SK-N-SH (cell line): ENCODE measurements around the gene LIPM. TPM values are rescaled to one million over a fixed set of nuclear protein-coding genes. Genes with fewer than 3 reads are reported as not detected.

Experiments used
- CTCF ChIA-PET: fragments of 300-600, 350-600 bp; formaldehyde crosslinking; extraction: SDS; loops from one replicate; lab custom pipeline; 2021; lab: Yijun Ruan, JAX
- POLR2A ChIA-PET: fragments of 350-600 bp; sonication (Branson Sonifier 250); formaldehyde crosslinking; extraction: SDS; loops from one replicate; lab custom pipeline; 2020; ENCODE audit warnings: antibody characterized with exemption, inconsistent platforms; lab: Yijun Ruan, JAX
- DNase-seq: peaks from one replicate; pipeline ENCODE4 v3.0.0; 2012
- H2AFZ ChIP-seq: fragments of 200-600 bp; sonication (generic); 2 replicates; pipeline ENCODE4 v1.8.1; 2016; ENCODE audit warnings: antibody characterized with exemption, mild to moderate bottlenecking, low read depth
- H3F3A ChIP-seq: fragments of 200-600 bp; sonication (generic); replicated peaks from 2 replicates; pipeline ENCODE3; 2016; ENCODE audit warnings: antibody characterized with exemption, mild to moderate bottlenecking; ENCODE audit not compliant: insufficient read depth
- H3K27ac ChIP-seq, 2 experiments: fragments of 200-500 bp in 1 of 2; fragments of 200-600 bp in 1 of 2; sonication (Bioruptor generic) in 1 of 2; sonication (generic), shearing (Covaris generic) in 1 of 2; 2 replicates each; pipeline versions ENCODE4 v1.5.1 to v1.6.1; 2014 to 2016; ENCODE audit warnings: low read depth in 2 of 2, inconsistent platforms in 1 of 2, low read length in 1 of 2, mild to moderate bottlenecking in 1 of 2, mixed read lengths in 1 of 2
- H3K27me3 ChIP-seq: fragments of 200-600 bp; sonication (generic), shearing (Covaris generic); 2 replicates; pipeline ENCODE4 v1.6.1; 2016; ENCODE audit warnings: mixed run types; ENCODE audit not compliant: insufficient read depth
- H3K36me3 ChIP-seq, 2 experiments: fragments of 200-500 bp in 1 of 2; fragments of 200-600 bp in 1 of 2; sonication (Bioruptor generic) in 1 of 2; sonication (generic) in 1 of 2; replicated peaks in 1 of 2; 2 replicates each; pipeline versions ENCODE3 to v1.5.1; 2014 to 2016; ENCODE audit warnings: low read length in 1 of 2, mild to moderate bottlenecking in 1 of 2; ENCODE audit not compliant: insufficient read depth in 2 of 2, control insufficient read depth in 1 of 2
- H3K4me1 ChIP-seq, 2 experiments: fragments of 200-500 bp in 1 of 2; fragments of 200-600 bp in 1 of 2; sonication (Bioruptor generic) in 1 of 2; sonication (generic), shearing (Covaris generic) in 1 of 2; 2 replicates each; pipeline versions ENCODE4 v1.5.1 to v1.6.1; 2014 to 2016; ENCODE audit warnings: low read depth in 1 of 2, low read length in 1 of 2, mixed run types in 1 of 2; ENCODE audit not compliant: insufficient read depth in 2 of 2, control insufficient read depth in 1 of 2
- H3K4me2 ChIP-seq: fragments of 200-600 bp; sonication (generic), shearing (Covaris generic); 2 replicates; pipeline ENCODE4 v1.6.1; 2017; ENCODE audit warnings: mixed run types
- H3K4me3 ChIP-seq, 2 experiments: fragments of 200-500 bp in 1 of 2; fragments of 200-600 bp in 1 of 2; sonication (Bioruptor generic) in 1 of 2; sonication (generic), shearing (Covaris generic) in 1 of 2; 2 replicates each; pipeline versions ENCODE4 v1.5.1 to v1.8.1; 2014 to 2016; ENCODE audit warnings: low read depth in 2 of 2, inconsistent platforms in 1 of 2, low read length in 1 of 2, mild to moderate bottlenecking in 1 of 2, mixed read lengths in 1 of 2, moderate library complexity in 1 of 2
- H3K79me2 ChIP-seq: fragments of 200-600 bp; sonication (generic); 2 replicates; pipeline ENCODE4 v1.8.1; 2017; ENCODE audit warnings: mild to moderate bottlenecking; ENCODE audit not compliant: insufficient read depth
- H3K9ac ChIP-seq: fragments of 200-600 bp; sonication (generic); 2 replicates; pipeline ENCODE4 v1.6.1; 2017; ENCODE audit warnings: mixed run types
- H3K9me2 ChIP-seq: fragments of 200-600 bp; sonication (generic); 2 replicates; pipeline ENCODE4 v1.6.1; 2017; ENCODE audit warnings: mixed run types
- H3K9me3 ChIP-seq: fragments of 200-600 bp; sonication (generic); 2 replicates; pipeline ENCODE4 v1.6.1; 2017; ENCODE audit warnings: mixed run types, mild to moderate bottlenecking, moderate library complexity
- H4K20me1 ChIP-seq: fragments of 200-600 bp; sonication (generic); 2 replicates; pipeline ENCODE4 v1.6.1; 2017; ENCODE audit warnings: mild to moderate bottlenecking, mixed run types; ENCODE audit not compliant: insufficient read depth
- ELF1 ChIP-seq: IDR thresholded peaks from 2 replicates; pipeline ENCODE4 v1.4.0; 2012
- EP300 ChIP-seq, 2 experiments: IDR thresholded peaks; 2 replicates each; pipeline versions ENCODE4 v1.4.0 to v1.6.1; 2012; ENCODE audit warnings: borderline replicate concordance in 1 of 2, low read depth in 1 of 2, low read length in 1 of 2
- FOXJ3 ChIP-seq: sonication (generic); formaldehyde crosslinking; IDR thresholded peaks from 2 replicates; pipeline ENCODE4 v1.5.1; 2020; ENCODE audit warnings: mild to moderate bottlenecking, missing genetic modification reagents
- FOXM1 ChIP-seq: IDR thresholded peaks from 2 replicates; pipeline ENCODE4 v1.4.0; 2012; ENCODE audit warnings: low read depth, mild to moderate bottlenecking
- GATA2 ChIP-seq: sonication (generic); formaldehyde crosslinking; IDR thresholded peaks from 2 replicates; pipeline ENCODE4 v1.5.0; 2020; ENCODE audit warnings: mild to moderate bottlenecking, missing genetic modification reagents
- MEF2A ChIP-seq: IDR thresholded peaks from 2 replicates; pipeline ENCODE4 v1.4.0; 2012; ENCODE audit warnings: low read depth, borderline replicate concordance
- MXI1 ChIP-seq: IDR thresholded peaks from 2 replicates; pipeline ENCODE4 v1.6.1; 2012; ENCODE audit warnings: mild to moderate bottlenecking, low read depth, low read length, improper control_type of control experiment
- POLR2AphosphoS5 ChIP-seq: IDR thresholded peaks from 2 replicates; pipeline ENCODE4 v1.6.1; 2012; ENCODE audit warnings: low read depth, low read length
- REST ChIP-seq: IDR thresholded peaks from 2 replicates; pipeline ENCODE4 v1.6.1; 2012; ENCODE audit warnings: mild to moderate bottlenecking, low read depth, low read length, moderate library complexity
- RXRA ChIP-seq: IDR thresholded peaks from 2 replicates; pipeline ENCODE4 v1.4.0; 2012; ENCODE audit warnings: low read depth, mild to moderate bottlenecking, borderline replicate concordance
- SMC3 ChIP-seq: IDR thresholded peaks from 2 replicates; pipeline ENCODE4 v1.6.1; 2012; ENCODE audit warnings: low read depth, low read length, improper control_type of control experiment
- TAF1 ChIP-seq: IDR thresholded peaks from 2 replicates; pipeline ENCODE4 v1.6.1; 2012; ENCODE audit warnings: low read depth, mild to moderate bottlenecking, low read length, moderate library complexity, borderline replicate concordance
- USF1 ChIP-seq: IDR thresholded peaks from 2 replicates; pipeline ENCODE4 v1.4.0; 2012; ENCODE audit warnings: low read depth, borderline replicate concordance
- USF2 ChIP-seq: fragments of 150-350 bp; IDR thresholded peaks from 2 replicates; pipeline ENCODE4 v1.6.1; 2017; ENCODE audit warnings: antibody characterized with exemption, low read length, low read depth, borderline replicate concordance
- WGBS: methylation state at CpG from one replicate; pipeline ENCODE4 v1.1.6; 2017; ENCODE audit warnings: low lambda C conversion rate; 5-methylcytosine and 5-hydroxymethylcytosine counted together
- polyA plus RNA-seq, 3 experiments: library from polyadenylated mRNA; depleted of rRNA; stranded (reverse); fragments of >200 nt; gene quantifications; 2 replicates each; pipeline ENCODE4 v1.2.3, GENCODE V29; 2012

LIPM gene
- polyA plus RNA-seq, 1 of the 3 experiments (the other 2 are of a cell fraction): not detected

GRCh38 chr10:88762906-88763305, 39.6 kb upstream of the LIPM start:
- WGBS: 90% methylated on average over 1 of the region's 1 CpG
- Histone ChIP-seq H3K4me3 (no peak overlapping the region), H4K20me1 (no peaks in the 10 kb centered on the region), H3K9me2 (no peaks in the 10 kb centered on the region), H2AFZ (0 out of 2 replicates have a peak overlapping the region, but pooled peaks have one; percentile 36), H3K4me2 (no peak overlapping the region), H3K27ac (no peak overlapping the region), H3F3A (no peaks in the 10 kb centered on the region), H3K27me3 (no peaks in the 10 kb centered on the region), H3K9ac (no peak overlapping the region), H3K79me2 (no peaks in the 10 kb centered on the region), H3K9me3 (no peaks in the 10 kb centered on the region), H3K36me3 (no peaks in the 10 kb centered on the region), H3K4me1 (no peaks in the 10 kb centered on the region)
- DNase-seq: no peak
- ChIA-PET POLR2A (no interaction called here), CTCF (no interaction called here)
- TF ChIP-seq EP300 (IDR thresholded peaks at IDR 0.05; ENCODE audit: borderline replicate concordance in 1 of 2, low read depth in 1 of 2, low read length in 1 of 2) (no peak), RXRA (no peak), GATA2 (no peak), ELF1 (no peak), FOXM1 (no peak), USF2 (no peak), MXI1 (no peak), REST (no peak)

GRCh38 chr10:88763441-88763840, 39.1 kb upstream of the LIPM start:
- DNase-seq: no peak
- H3K27me3 ChIP-seq: no peaks in the 10 kb centered on the region
- ChIA-PET CTCF (interaction anchor here (0.7 to 1.6 kb wide), 2 partner anchors 15 to 47 kb away, joined by 3 to 4 read pairs; no protein-coding TSS in a partner anchor), POLR2A (no interaction called here)
- H3K27ac ChIP-seq: no peak overlapping the region
- no peak overlapping the region for H3K4me2 ChIP-seq
- no peaks in the 10 kb centered on the region for H4K20me1 ChIP-seq
- no peaks in the 10 kb centered on the region for H3K9me3 ChIP-seq
- no peaks in the 10 kb centered on the region for H3K9me2 ChIP-seq
- peaks cover under 1% of the 10 kb centered on the region for H3F3A ChIP-seq
- H3K4me3 ChIP-seq: no peak overlapping the region
- TF ChIP-seq MEF2A (no peak), FOXJ3 (CRISPR knock-in tag) (no peak), GATA2 (no peak), TAF1 (no peak), SMC3 (no peak), POLR2AphosphoS5 (no peak), EP300 (IDR thresholded peaks at IDR 0.05; ENCODE audit: borderline replicate concordance in 1 of 2, low read depth in 1 of 2, low read length in 1 of 2) (no peak), USF1 (no peak), USF2 (no peak)
- H3K79me2 ChIP-seq: no peaks in the 10 kb centered on the region
- H3K4me1 ChIP-seq: no peaks in the 10 kb centered on the region
- H3K9ac ChIP-seq: no peak overlapping the region
- 86% methylated on average over 1 of the region's 1 CpG for WGBS
- 0 out of 2 replicates have a peak overlapping the region, but pooled peaks have one; percentile 36 for H2AFZ ChIP-seq
- H3K36me3 ChIP-seq: no peaks in the 10 kb centered on the region
